ENCODE data around the gene GDNF.
"Not testable (repeated sequence)": the region's sequence is repeated elsewhere in the genome, so short reads cannot be mapped to it uniquely, and the experiment has no call there.

Gene GDNF, protein sequence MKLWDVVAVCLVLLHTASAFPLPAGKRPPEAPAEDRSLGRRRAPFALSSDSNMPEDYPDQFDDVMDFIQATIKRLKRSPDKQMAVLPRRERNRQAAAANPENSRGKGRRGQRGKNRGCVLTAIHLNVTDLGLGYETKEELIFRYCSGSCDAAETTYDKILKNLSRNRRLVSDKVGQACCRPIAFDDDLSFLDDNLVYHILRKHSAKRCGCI

DNA sequence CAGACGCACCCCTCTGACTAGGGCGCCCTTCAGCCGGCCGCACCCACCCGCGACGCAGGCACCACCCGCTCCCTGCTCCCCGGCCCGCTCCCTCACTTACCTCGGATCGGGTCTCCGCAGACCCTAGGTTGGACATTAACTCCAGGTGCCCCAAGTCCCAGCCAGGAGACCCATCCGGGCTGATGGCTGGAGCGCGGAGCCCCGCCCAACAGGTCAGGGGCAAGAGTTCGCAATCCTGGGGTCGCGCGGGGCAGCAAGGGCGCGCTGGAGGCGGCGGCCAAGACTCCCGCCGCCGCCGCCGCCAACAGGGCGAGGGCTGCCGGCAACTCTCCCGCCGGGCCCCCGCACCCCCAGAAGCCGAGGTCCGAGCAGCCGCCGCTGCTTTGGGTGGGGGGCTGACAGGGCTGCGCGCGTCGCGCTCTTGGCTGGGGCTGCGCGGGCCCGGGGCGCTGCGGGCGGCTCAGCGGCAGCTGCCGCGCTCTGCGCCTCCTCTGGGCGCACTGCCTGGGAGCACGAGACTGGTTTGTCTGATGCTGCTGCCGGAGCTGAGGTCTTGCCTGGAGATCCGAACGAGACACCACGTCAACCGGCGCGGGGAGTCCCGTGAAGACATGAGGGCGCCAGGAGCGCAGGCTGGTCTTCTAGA, at the start of gene GDNF:
TSS of gene GDNF (minus strand) at position 635 of the 646 bp plus-strand sequence. CDS start 5,245 bp downstream, outside the sequence.
- peak; percentile 74 for DNase-seq

DNA sequence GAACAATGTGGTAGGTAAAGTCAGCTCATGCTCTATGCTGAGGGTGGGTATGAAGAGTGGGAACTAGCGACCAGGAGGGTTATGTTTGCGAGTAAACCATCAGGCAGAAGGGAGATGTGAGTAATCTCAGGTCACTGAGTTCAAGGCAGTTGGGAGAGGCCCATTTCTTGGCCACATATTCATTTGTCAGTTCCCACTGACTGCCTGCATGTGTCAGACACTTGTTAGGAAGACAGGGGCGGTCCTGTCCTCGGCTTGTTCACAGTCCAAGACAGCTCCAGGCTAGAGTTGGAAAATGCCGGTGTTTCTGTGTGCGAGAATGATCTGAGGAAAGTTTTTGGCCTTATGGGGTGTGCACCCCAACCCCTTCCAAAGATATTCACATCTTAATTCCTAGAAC, 48.6 kb upstream of the GDNF start:
- DNase-seq = no peak

DNA sequence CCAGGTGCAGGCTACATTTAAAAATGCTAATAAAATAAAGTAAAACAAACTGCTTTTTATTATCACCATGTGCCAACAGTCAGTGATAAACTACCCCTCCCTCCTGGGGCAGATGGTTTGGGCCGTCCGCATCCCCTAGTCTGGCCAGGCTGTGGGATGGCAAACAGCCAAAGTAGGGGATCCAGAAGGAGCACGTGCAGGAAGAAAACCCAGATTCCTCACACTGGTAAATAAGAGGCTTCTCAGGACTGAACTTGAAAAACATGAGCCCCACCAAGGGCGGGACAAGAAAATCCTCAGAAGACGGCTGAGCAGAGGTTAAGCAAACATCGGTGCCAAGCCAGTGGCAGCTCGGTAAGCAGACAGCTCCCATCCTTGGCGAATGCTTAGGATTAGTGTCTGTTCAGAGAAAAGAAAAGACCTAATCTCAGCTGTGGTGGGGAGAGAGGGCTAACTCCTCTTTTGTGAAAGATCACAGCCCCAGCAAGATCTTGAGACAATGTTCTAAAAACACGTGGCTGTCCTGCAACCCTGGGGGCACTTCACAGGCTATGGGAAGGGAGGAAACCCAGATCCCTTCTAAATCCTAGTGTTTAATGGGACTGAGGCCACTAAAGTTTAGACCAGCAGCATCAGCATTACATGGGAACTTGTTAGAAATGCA, 46.5 kb upstream of the GDNF start:
- no peak for DNase-seq

DNA sequence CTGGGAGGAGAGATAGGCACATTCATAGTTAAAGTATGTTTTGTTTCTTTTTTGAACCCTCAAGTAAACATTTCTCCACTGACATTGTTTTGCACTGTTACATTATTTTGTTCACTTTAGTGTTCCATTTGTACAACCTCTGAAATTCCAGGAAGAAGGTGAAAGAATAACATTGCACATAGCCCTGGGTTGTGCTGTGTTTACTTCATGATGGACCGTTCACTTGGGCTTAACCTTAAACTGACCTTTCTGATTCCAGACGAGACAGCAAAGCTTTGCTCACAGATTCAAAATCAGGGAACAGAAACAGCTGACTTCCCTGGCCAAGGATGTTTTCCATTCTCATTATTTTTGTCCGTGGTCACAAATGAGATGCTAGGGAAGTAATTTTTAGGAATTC, 42.8 kb upstream of the GDNF start:
- DNase-seq = no peak

DNA sequence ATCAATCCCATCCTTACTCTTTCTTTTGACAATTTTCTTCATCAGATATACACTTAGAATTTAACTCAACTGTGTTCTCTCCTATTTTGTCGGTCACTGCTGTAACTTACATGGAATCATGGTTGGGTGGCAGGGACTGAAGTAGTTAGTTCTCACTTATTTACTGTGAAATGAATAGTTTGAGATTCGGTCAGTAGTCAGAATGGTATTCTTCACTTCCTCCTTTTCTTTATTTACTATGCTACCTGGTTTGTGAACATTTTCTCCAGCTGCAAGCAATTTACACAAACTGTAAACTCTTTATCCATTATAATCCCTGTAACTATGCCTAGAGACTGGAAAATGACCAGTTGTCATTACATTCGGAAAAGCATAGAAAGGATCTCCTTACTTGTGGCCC, 41.5 kb upstream of the GDNF start:
- no peak for DNase-seq

DNA sequence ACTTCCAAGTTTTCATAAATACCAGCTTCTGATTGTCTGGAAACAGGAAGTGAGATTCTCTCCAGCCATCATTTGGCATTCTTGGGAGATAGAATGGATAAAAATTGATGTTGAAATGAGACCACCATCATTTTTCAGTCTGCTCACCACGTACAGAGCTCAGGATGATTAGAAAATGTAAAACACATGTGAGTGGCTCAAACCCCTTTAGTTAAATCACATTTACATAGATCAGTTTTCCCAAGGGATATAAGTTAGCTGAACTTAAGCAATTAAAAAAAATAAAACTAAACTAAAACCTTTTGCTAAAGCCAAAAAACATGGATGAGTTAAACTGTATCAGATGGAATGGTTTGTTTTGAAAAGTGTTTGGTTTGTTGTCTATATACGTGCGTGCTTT, 37.1 kb upstream of the GDNF start:
- no peak for DNase-seq

DNA sequence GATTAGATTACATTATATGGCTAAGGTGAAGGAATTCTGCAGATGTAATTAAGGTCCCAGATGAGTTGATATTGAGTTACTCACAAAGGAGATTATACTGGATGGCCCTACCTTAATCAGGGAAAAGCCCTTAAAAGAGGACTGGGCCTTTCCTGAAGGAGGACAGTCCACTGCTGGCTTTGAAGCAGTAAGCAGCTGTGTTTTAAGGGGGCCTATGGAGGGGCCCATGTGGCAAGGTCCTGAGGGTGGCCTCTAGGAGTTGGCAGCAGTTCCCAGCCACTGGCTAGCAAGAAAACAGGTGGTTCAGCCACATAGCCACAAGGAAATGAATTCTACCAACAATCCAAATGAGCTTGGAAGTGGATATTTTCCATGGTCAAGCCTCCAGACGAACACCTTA, 36.4 kb upstream of the GDNF start:
- DNase-seq = no peak

DNA sequence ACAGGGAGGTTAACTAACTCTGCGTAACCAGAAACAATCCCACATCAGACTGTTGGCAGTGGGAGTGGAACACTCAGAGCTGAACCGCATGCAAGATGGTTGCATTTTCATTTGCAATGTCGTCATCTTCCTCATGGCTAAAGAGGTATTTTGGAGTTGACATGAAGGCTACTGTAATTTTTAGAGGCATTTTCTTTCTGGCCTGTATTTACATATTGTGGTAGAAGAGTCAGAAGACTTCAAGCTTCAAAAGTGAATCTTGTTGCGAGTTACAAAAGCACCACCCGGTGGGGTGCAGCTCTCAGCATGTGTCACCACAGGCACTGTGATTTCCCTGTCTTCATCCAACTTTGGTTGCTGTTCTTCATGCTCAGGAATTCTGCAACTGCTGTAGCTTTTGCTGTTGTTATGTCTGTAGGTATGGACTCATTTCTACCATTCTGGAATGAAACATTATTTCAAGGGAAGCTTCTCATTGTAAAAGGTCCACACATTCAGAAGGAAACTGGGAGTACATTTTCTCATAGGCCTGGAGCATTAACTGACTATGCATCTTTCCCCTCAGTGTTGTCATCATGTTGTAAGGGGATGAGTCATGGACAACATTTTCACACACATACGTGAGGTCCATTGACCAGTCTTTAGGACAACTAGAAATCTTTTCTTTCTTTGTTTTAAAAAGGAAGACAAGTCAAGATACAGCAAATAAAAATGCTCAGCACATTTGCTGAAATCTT, 35.4 kb upstream of the GDNF start:
- DNase-seq = no peak

DNA sequence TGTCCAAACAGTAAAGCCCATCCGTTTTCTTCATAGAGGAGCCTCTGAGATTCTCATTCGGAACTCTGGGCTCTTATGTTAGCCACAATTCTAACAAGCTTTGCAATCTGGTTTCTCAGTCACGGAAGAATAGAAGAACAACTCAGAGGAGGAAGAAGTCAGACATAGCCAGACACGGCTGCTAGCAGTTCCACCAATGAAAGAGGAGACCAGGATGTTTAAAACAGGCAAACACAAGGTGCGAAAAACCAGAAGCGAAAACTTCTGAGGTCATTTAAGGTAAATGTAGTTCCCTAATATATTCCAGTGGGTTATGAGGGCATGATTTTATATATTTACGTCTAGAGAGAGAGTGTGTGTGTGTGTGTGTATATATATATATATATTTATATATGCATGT, 34.1 kb upstream of the GDNF start:
- DNase-seq = no peak

DNA sequence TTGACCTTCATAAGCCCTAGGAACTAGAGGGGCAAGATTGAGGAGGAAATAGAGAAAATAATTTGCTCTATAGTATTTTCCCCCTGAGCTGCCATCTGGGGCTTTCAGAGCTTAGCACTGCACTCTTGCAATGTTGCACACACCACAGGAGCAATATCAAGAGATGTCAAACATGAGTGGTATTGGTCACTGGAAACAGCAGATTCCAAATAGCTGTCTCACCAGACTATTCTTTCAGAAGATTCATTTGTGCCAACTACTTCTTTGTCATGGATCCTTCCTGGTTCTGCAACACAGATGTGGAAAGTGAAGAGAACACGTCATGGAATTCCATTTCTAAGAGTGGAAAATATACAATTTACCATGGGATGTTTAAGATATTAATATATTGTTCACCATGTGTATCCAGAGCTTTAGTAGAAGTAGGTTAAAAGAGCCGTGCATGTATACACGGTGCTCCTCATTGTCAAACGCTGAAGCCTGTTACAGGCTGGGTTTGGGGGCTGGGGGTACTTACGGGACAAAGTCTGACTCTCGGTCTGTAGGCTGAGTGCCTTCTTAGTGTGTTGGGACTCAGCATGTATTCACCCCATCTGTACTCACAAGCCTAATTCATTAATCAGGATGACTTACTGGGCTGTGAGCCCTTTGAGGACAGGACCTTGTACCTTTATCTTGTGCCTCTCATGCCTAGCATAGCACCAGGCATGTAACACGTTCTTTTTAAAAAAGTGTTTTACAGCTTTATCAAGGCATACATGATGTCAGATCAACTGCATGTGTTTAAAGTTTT, 31.4 kb upstream of the GDNF start:
- DNase-seq = no peak

DNA sequence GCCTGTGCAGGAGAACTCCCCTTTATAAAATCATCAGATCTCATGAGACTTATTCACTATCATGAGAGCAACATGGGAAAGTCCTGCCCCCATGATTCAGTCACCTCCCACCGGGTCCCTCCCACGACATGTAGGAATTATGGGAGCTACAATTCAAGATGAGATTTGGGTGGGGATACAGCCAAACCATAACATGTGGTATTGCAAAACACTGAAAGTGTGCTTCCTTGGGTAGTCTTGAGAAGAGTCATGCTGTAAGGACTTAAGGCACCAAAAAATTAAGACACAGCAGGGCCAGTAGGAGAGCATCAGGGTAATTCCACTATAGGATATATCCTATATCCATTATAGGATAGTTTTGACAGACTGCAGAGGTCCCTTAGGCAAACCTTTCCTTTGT, 29.4 kb upstream of the GDNF start:
- DNase-seq = no peak

DNA sequence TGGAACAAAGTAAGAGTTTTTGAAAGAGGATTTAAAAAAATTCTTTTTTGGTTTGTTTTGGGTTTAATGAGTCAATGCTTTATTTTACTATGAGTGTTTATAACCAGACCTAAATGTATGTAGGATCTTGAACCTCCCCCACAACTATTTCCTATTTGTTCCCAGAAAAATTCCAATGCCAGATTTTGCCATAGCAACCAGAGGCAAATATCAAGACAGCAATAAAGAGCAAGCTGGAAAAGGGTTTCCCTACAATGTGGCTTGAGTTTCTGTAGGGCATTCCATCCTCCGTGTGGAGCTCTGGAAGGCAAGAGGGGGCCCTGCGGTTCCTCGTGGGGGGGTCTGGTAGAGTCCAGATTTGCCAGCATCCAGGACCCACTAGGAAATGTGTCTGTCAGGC, 27.8 kb upstream of the GDNF start:
- DNase-seq = no peak

DNA sequence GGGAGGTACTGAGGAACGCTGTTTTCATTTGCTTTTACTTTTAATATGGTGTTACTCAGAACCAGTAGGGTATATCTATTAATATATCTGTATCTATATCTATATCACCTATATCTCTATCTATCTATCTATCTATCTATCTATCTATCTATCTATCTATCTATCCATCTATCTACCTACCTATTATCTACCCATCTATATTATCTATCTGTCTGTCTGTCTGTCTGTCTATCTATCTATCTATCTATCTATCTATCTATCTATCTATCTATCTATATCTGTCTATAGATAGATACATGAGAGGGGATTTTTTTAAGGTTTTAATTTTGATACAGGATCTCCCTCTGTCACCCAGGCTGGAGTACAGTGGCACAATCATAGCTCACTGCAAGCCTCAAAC, 23.1 kb upstream of the GDNF start:
- not testable (repeated sequence) for DNase-seq

DNA sequence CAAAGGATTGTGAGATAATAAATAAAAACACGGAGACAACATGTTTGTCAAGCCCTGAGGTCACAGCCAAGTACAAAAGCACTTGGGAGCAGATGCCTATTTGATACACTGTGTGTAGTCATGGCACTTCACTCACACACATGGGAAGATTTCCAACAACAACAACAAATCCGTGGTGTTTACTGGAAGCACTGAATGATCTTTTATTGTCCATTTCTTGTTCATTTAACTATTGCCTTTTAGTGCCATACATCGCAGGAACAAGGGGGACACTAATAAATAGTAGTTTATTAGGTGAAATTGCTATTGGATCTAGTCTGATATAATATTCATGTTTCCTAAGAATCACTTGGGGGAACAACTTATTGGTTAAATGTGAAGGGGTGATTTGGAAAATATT, 20.4 kb upstream of the GDNF start:
- DNase-seq = no peak

DNA sequence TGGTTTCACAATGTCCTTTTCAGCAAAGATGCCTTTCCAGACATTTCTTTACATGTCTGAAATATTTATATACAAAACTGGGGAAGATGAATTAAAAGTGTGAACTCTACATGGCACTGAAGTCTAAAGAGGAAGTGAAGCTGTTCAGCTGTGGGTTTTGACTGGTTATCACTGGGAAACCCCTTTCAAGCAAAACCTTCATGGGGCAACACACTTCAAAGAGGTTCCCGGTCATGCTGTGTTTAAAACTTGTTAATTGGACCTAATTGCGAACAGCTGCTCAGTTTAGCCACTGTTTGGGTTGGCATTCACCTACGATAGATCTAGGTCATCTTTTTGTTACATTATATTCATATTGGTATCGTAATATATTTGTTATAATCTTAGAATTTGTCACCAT, 20.0 kb upstream of the GDNF start:
- DNase-seq = no peak

DNA sequence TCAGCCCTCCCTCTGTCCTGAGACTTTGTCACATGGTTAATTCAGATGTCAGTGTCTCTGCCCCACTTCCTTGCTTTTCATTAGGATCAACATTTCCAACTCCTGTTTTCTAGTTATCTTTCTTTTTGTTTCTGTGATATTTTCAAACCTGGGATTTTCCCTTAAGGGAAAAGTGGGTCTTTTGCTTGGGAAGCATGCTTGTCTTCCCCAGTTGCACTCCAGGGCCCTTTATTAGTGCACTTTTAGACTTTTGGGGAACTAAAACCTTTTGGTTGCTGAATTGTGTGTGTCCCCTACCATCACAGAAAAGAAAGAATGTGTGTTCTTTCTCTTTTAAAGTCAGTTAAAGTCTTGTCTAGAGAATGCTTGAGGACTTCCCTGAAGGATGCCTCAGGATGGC, 18.4 kb upstream of the GDNF start:
- DNase-seq = no peak

DNA sequence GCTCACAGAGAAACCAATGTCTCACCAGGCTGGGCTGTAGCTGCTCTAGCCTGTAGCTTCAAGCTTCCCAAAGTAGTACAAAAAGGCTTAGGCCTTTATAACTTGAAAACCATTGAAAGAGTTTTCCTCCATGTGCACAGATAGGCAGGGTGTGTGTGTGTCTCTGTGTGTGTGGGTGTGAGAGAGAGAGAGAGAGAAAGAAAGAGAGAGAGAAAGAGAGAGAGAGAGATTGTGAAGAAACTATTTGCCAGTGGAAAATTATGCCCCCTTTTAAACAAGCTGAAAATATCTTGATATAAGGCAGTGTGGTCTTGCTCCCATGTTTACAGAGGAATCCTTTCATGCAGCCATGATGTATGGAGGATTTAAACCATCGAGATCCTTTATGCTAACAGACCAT, 17.9 kb upstream of the GDNF start:
- no peak for DNase-seq

DNA sequence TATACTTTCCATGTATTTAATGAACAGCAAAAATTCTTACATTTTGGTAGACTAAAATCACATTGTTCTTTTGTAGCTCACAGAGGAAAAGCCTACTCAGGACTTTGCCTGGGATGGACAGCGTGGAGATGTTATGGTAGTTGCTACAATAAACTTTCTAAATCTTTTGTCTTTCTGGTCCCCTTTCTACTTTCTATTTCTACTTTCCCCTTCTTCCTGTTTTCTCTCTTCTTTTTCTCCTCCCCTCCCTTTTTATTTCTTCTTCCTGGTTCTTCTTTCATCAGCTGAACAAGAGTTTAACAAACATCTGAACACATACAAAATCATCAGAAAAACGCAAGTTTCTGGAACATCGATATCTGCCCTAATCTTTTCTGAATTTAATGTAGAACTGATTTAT, 15.6 kb upstream of the GDNF start:
- no peak for DNase-seq

DNA sequence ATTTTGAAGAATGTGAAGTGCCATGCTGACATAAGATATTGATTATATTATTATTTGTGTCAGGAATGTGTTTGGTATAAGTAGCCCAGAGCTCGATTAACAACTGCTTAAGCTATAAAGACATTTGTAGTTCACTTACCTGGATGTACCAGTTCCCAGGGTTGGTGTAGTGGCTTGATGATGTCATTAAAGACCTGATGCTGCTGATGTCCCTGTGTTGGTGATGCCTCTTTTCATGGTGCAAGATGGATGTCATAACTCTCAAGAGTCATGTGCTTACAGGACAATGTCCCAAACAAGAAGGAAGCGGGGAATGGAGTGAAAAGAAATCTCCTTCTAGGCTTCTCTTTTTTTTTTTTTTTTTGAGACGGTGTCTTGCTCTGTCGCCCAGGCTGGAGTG, 11.5 kb upstream of the GDNF start:
- DNase-seq = no peak

DNA sequence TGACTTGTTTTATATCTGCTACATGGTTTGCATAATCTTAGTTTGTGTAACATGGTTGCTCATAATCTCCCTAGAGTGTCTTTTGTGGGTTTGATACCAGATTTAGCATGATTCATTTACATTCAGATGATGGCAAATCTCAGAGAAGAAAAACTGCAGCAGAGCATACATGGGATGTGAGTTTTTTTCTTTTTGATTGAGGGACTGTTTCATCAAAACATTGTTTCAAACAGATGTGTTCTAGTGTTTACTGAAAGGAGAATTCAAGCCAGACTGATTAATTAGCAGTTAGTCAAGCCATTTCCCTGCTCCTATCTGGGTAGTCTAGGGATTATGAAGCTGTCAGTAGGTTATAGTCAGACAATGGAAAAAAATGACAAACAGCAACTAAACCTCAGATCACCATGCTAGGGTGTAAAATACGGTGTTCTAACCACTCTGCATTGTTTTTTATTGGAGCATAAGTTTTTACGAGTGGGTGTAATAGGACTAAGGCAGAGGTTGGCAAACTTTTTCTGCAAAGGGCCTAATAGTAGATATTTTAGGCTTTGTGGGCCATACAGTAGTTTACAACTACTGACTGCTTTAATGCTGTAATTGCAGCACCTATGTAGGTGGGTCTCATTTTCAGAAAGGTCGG, 10.5 kb upstream of the GDNF start:
- DNase-seq = no peak

DNA sequence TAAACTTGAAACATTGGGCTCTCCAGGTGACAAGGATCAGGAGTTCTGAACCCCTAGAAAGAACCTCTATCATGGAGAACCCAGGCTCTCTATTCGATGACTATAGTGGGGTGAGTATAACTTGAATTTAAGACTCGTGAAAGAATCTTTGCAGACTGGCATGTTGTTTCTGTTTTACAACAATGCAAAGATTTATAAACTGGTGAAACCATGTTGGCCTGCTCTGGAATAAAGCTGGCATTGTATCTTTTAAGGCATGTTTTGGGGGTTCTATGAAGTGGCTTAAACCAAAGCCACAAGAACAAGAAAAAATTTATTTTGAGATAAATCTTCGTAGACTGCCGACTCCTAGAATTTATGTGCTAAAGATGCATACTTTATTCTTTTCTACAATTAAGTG, 9.8 kb upstream of the GDNF start:
- no peak for DNase-seq

DNA sequence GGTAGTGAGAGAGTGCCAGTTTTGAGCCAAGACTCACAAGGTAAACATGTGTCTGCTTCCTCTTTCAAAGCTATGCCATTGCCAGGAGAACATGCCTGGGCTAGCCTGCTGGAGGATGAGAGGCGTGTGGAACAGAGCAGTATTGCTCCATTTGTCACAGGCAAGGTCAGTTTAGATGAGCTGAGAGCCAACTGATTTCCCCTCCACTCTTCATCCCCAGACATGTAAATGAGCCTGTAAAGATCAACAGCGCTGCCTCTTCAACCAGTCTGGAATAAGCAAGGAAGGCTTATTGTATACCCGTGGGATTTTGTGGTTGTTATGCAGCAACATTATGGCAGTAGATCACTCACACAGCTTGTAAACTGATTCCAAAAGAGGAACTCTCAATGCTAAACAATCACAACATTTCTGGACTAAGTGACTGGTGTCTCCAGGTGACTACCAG, 8.2 kb upstream of the GDNF start:
- no peak for DNase-seq
